H9 (cell line): ENCODE data around the gene RPS21. TPM values are rescaled to one million over a fixed set of nuclear protein-coding genes. Genes with fewer than 3 reads are reported as not detected.

Source experiments
- DNase-seq: peaks from one replicate; pipeline ENCODE4 v3.0.0-alpha.2; 2017
- H2AFZ ChIP-seq: one replicate; pipeline ENCODE4 v1.6.1; 2013; ENCODE audit warnings: mild to moderate bottlenecking, low read length, control low read depth, moderate library complexity
- H2AK5ac ChIP-seq: 2 replicates; pipeline ENCODE4 v1.6.1; 2013; ENCODE audit warnings: low read length, control low read depth, mixed read lengths; ENCODE audit not compliant: insufficient read length
- H2BK120ac ChIP-seq: one replicate; pipeline ENCODE4 v1.6.1; 2013; ENCODE audit warnings: low read depth, mild to moderate bottlenecking, low read length, control low read depth, inconsistent platforms; ENCODE audit not compliant: poor library complexity, severe bottlenecking
- H2BK12ac ChIP-seq: 2 replicates; pipeline ENCODE4 v1.6.1; 2013; ENCODE audit warnings: low read length, control low read depth, mixed read lengths, low read depth; ENCODE audit not compliant: insufficient read length
- H2BK15ac ChIP-seq: 2 replicates; pipeline ENCODE4 v1.6.1; 2013; ENCODE audit warnings: low read depth, low read length, control low read depth
- H2BK20ac ChIP-seq: one replicate; pipeline ENCODE4 v1.6.1; 2013; ENCODE audit warnings: low read depth, mild to moderate bottlenecking, low read length, control low read depth, inconsistent platforms; ENCODE audit not compliant: poor library complexity, severe bottlenecking
- H2BK5ac ChIP-seq: 2 replicates; pipeline ENCODE4 v1.6.1; 2013; ENCODE audit warnings: low read length, control low read depth, mixed read lengths; ENCODE audit not compliant: insufficient read length
- H3K14ac ChIP-seq: 2 replicates; pipeline ENCODE4 v1.6.1; 2013; ENCODE audit warnings: low read length, control low read depth; ENCODE audit not compliant: insufficient read depth
- H3K18ac ChIP-seq: 2 replicates; pipeline ENCODE4 v1.6.1; 2013; ENCODE audit warnings: low read depth, mild to moderate bottlenecking, mixed read lengths, low read length, control low read depth; ENCODE audit not compliant: insufficient read length
- H3K23ac ChIP-seq: 2 replicates; pipeline ENCODE4 v1.6.1; 2013; ENCODE audit warnings: low read length, control low read depth, mixed read lengths, low read depth; ENCODE audit not compliant: insufficient read length
- H3K23me2 ChIP-seq: 2 replicates; pipeline ENCODE4 v1.6.1; 2013; ENCODE audit warnings: low read depth, mild to moderate bottlenecking, mixed read lengths, low read length, control low read depth; ENCODE audit not compliant: insufficient read length, poor library complexity, severe bottlenecking
- H3K27ac ChIP-seq: 2 replicates; pipeline ENCODE4 v1.5.1; 2013; ENCODE audit warnings: low read length, control low read depth, mixed read lengths, low read depth; ENCODE audit not compliant: insufficient read length
- H3K27me3 ChIP-seq: 2 replicates; pipeline ENCODE4 v1.6.1; 2013; ENCODE audit warnings: low read length, control low read depth, inconsistent platforms; ENCODE audit not compliant: insufficient read depth
- H3K4ac ChIP-seq: 2 replicates; pipeline ENCODE4 v1.6.1; 2013; ENCODE audit warnings: low read depth, mild to moderate bottlenecking, control low read depth, inconsistent platforms, low read length, moderate library complexity
- H3K4me1 ChIP-seq: 2 replicates; pipeline ENCODE4 v1.6.1; 2013; ENCODE audit warnings: low read length, control low read depth, inconsistent platforms; ENCODE audit not compliant: insufficient read depth
- H3K4me2 ChIP-seq: 2 replicates; pipeline ENCODE4 v1.6.1; 2013; ENCODE audit warnings: low read length, control low read depth, mixed read lengths; ENCODE audit not compliant: insufficient read length, insufficient read depth
- H3K56ac ChIP-seq: 2 replicates; pipeline ENCODE4 v1.6.1; 2013; ENCODE audit warnings: low read depth, mild to moderate bottlenecking, mixed read lengths, low read length, control low read depth; ENCODE audit not compliant: insufficient read length
- H3K79me1 ChIP-seq: 2 replicates; pipeline ENCODE4 v1.6.1; 2013; ENCODE audit warnings: low read depth, mild to moderate bottlenecking, moderate library complexity, low read length, control low read depth, inconsistent platforms; ENCODE audit not compliant: insufficient read depth, poor library complexity, severe bottlenecking
- H3K79me2 ChIP-seq: 2 replicates; pipeline ENCODE4 v1.6.1; 2013; ENCODE audit warnings: low read length, control low read depth, inconsistent platforms; ENCODE audit not compliant: insufficient read depth
- H3K9ac ChIP-seq: 2 replicates; pipeline ENCODE4 v1.6.1; 2013; ENCODE audit warnings: low read length, control low read depth, mixed read lengths; ENCODE audit not compliant: insufficient read length; ENCODE audit errors: extremely low read depth
- H3K9me3 ChIP-seq: one replicate; pipeline ENCODE4 v1.6.1; 2013; ENCODE audit warnings: low read depth, low read length, inconsistent platforms; ENCODE audit not compliant: control insufficient read depth
- H3T11ph ChIP-seq: one replicate; pipeline ENCODE4 v1.6.1; 2013; ENCODE audit warnings: mild to moderate bottlenecking, low read length, control low read depth, inconsistent platforms
- H4K20me1 ChIP-seq: one replicate; pipeline ENCODE4 v1.6.1; 2013; ENCODE audit not compliant: control insufficient read depth, insufficient read length, insufficient read depth
- H4K5ac ChIP-seq: 2 replicates; pipeline ENCODE4 v1.6.1; 2013; ENCODE audit warnings: low read depth, mild to moderate bottlenecking, mixed read lengths, low read length, control low read depth; ENCODE audit not compliant: insufficient read length
- H4K8ac ChIP-seq: replicated peaks from 2 replicates; pipeline ENCODE4 v1.6.1; 2013; ENCODE audit warnings: low read length, control low read depth, mixed read lengths, low read depth; ENCODE audit not compliant: insufficient read length
- H4K91ac ChIP-seq: 2 replicates; pipeline ENCODE4 v1.6.1; 2013; ENCODE audit warnings: low read depth, mild to moderate bottlenecking, moderate library complexity, mixed read lengths, low read length, control low read depth; ENCODE audit not compliant: insufficient read length
- H3K27ac Mint-ChIP-seq, 3 experiments: 2 replicates in 2 of 3; 3 replicates in 1 of 3; pipeline ENCODE4 v1.8.0; 2020 to 2021; ENCODE audit warnings: mixed read lengths in 3 of 3, mild to moderate bottlenecking in 1 of 3, moderate library complexity in 1 of 3
- H3K27me3 Mint-ChIP-seq: 2 replicates; pipeline ENCODE4 v1.8.0; 2021; ENCODE audit warnings: low read depth, mild to moderate bottlenecking, moderate library complexity, mixed read lengths
- H3K36me3 Mint-ChIP-seq, 3 experiments: 2 replicates in 2 of 3; 3 replicates in 1 of 3; pipeline ENCODE4 v1.8.0; 2020 to 2021; ENCODE audit warnings: low read depth in 3 of 3, mixed read lengths in 3 of 3; ENCODE audit not compliant: insufficient read depth in 1 of 3
- H3K4me1 Mint-ChIP-seq, 2 experiments: 2 replicates each; pipeline ENCODE4 v1.8.0; 2020; ENCODE audit warnings: mixed read lengths in 2 of 2
- H3K4me3 Mint-ChIP-seq, 2 experiments: 2 replicates in 1 of 2; 3 replicates in 1 of 2; pipeline ENCODE4 v1.8.0; 2020 to 2021; ENCODE audit warnings: mild to moderate bottlenecking in 2 of 2, mixed read lengths in 2 of 2, moderate library complexity in 1 of 2
- H3K9me3 Mint-ChIP-seq, 2 experiments: 2 replicates in 1 of 2; 3 replicates in 1 of 2; pipeline ENCODE4 v1.8.0; 2020; ENCODE audit warnings: mild to moderate bottlenecking in 2 of 2, mixed read lengths in 2 of 2, moderate library complexity in 1 of 2
- CTCF ChIP-seq: fragments of 200-600 bp; sonication (generic); conservative IDR thresholded peaks from 3 replicates; pipeline ENCODE4 v1.8.0; 2021; ENCODE audit warnings: antibody characterized with exemption, mild to moderate bottlenecking
- WGBS: extraction: QIAGEN DNeasy Blood & Tissue Kit; methylation state at CpG from one replicate; pipeline ENCODE4 v1.1.7; 2013; ENCODE audit warnings: missing lambda C conversion rate, low lambda C conversion rate, mixed read lengths; ENCODE audit not compliant: insufficient read length; ENCODE audit errors: extremely low coverage; 5-methylcytosine and 5-hydroxymethylcytosine counted together
- total RNA-seq: library from RNA; stranded (reverse); gene quantifications from 2 replicates; pipeline ENCODE4 v1.2.1, GENCODE V29; 2021

RPS21 gene
- total RNA-seq, 1 experiment from 2014 or later, result 1,715 TPM

GRCh38 chr20:62396367-62397239, 9.7 kb downstream of the RPS21 start:
- no peak overlapping the region for H2BK5ac ChIP-seq
- Mint-ChIP-seq H3K9me3 (peaks cover 3 to 6% of the 10 kb centered on the region in 2 experiments; a peak in 3 of 5 replicates), H3K4me3 (no peak overlapping the region), H3K36me3 (peaks cover 0 to 17% (median 8%) of the 10 kb centered on the region in 3 experiments; a peak in 5 of 7 replicates), H3K27me3 (no peaks in the 10 kb centered on the region), H3K27ac (peak overlapping the region in 1 of 3 experiments; percentile 27; a peak in 1 of 7 replicates), H3K4me1 (peaks cover 0 to 8% of the 10 kb centered on the region in 2 experiments; a peak in 2 of 4 replicates)
- no peak overlapping the region for H2AK5ac ChIP-seq
- no peak overlapping the region for H3K9ac ChIP-seq
- no peak overlapping the region for H3K18ac ChIP-seq
- H3K56ac ChIP-seq, result no peak overlapping the region
- no peak overlapping the region for H2BK20ac ChIP-seq
- H3K27ac ChIP-seq, result no peak overlapping the region
- H4K8ac ChIP-seq, result no peak overlapping the region
- no peak overlapping the region for H3T11ph ChIP-seq
- no peak overlapping the region for H3K4me2 ChIP-seq
- H3K27me3 ChIP-seq, result no peaks in the 10 kb centered on the region
- no CpG with 5 or more reads among the region's 35 CpGs for WGBS
- no peak overlapping the region; the same call in 1 of the 2 replicates for H3K14ac ChIP-seq
- no peak overlapping the region for H2BK12ac ChIP-seq
- no peak overlapping the region for H2BK15ac ChIP-seq
- H3K9me3 ChIP-seq, result no peaks in the 10 kb centered on the region
- no peaks in the 10 kb centered on the region for H3K79me2 ChIP-seq
- no peaks in the 10 kb centered on the region for H3K79me1 ChIP-seq
- peaks cover 2% of the 10 kb centered on the region for H3K23me2 ChIP-seq
- no peak overlapping the region for H2BK120ac ChIP-seq
- H2AFZ ChIP-seq, result no peak overlapping the region
- no peak for TF ChIP-seq CTCF
- H3K4ac ChIP-seq, result no peak overlapping the region
- peaks cover 8% of the 10 kb centered on the region for H4K20me1 ChIP-seq
- DNase-seq, result no peak
- no peak overlapping the region for H4K5ac ChIP-seq
- H3K23ac ChIP-seq, result no peak overlapping the region
- H3K4me1 ChIP-seq, result no peaks in the 10 kb centered on the region
- no peak overlapping the region for H4K91ac ChIP-seq
